LNCAP (cell line): ENCODE data around the gene EVPL.

ENCODE experiments used
- CTCF ChIP-seq: fragments of 450-650 bp; IDR thresholded peaks from 2 replicates; pipeline ENCODE4 v1.5.1; 2017; ENCODE audit warnings: mild to moderate bottlenecking

EVPL gene

GRCh38 chr17:76018340-76018680 is 8.8 kb downstream of the EVPL start:
- no peak for TF ChIP-seq CTCF

- no peak for TF ChIP-seq CTCF
Observed at GRCh38 chr17:76017481-76018339, 9.4 kb downstream of the EVPL start.

GRCh38 chr17:76014925-76015261 is 12.2 kb downstream of the EVPL start:
- no peak for TF ChIP-seq CTCF

GRCh38 chr17:76014100-76014924 is 12.8 kb downstream of the EVPL start:
- TF ChIP-seq CTCF: peak; percentile 97

GRCh38 chr17:76013377-76013932 is 13.7 kb downstream of the EVPL start:
- TF ChIP-seq CTCF: no peak

- TF ChIP-seq CTCF: no peak
Observed at GRCh38 chr17:76011951-76012350, 15.2 kb downstream of the EVPL start.

- TF ChIP-seq CTCF: no peak
Observed at GRCh38 chr17:76009969-76010661, 17.0 kb downstream of the EVPL start.
